ENCODE results near the gene BATF. TPM values are rescaled to one million over a fixed set of nuclear protein-coding genes. Genes with fewer than 3 reads are reported as not detected.

The BATF gene
- total RNA-seq, 1 experiment from 2014 or later: 1.9 TPM

DNA sequence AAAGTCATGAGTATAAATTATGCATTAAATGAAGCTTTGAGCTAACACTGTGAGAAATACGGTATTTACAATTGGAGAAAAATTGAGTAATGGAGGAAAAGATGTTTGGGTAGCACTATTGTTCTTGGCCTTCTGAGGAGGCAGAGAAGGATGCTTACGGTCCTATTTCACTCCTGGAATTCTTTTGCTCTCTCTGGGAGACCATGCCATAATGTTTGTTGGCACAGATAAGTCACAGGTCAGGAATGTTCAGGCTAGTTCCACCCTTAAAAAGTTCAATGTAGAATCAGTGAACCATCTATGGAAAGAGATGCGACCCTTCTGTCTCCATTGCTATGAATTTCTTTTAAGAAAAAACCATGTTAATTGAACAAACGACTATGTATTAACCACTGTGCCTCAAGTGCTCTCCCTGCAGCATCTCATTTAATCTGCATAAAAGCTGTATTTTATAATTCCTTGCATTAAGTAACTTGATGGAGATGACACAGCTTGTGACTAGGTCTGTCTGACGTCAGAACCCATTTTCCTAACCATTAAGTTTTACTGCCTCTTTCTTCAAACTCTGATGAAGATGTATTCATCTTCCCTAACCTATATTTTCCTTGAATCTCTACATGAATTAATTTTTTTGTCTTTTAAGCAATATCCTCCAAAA, 9.5 kb downstream of the BATF start:
- no peak for DNase-seq (ENCODE audit: low read depth)

DNA sequence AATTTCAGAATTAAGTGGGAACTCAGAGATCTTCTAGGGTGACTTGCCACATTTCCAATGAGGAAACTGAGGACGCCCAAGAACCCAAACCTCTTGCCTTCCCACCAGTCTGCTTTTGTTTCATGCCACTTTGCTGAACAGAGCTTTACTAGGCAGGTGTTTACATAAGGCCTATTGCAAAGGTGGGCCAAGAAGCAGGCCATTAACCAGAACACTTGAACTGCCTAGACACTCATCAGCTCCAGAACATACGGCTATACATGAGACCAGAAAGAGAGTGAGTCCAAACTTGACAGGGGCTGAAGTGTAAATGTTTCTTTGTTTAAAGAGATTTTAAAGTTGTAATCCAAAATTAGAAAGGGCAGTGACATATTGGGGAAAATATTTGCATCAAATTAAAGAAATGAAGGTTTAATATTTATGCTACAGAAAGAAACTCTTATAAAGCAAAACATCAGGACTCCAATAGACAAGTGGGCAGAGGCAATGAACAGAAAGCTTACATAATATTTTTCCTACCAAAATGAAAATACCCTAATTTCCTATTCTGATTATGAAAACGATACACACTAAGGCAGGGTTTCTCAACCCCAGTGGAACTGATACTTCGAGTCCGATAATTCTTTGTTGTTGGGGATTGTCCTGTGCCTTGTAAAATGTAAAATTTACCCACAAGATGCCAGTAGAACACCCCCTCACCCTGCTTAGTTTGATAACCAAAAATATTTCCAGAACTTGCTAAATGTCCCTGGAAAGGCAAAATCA, 11.7 kb downstream of the BATF start:
- DNase-seq (ENCODE audit: low read depth): no peak

DNA sequence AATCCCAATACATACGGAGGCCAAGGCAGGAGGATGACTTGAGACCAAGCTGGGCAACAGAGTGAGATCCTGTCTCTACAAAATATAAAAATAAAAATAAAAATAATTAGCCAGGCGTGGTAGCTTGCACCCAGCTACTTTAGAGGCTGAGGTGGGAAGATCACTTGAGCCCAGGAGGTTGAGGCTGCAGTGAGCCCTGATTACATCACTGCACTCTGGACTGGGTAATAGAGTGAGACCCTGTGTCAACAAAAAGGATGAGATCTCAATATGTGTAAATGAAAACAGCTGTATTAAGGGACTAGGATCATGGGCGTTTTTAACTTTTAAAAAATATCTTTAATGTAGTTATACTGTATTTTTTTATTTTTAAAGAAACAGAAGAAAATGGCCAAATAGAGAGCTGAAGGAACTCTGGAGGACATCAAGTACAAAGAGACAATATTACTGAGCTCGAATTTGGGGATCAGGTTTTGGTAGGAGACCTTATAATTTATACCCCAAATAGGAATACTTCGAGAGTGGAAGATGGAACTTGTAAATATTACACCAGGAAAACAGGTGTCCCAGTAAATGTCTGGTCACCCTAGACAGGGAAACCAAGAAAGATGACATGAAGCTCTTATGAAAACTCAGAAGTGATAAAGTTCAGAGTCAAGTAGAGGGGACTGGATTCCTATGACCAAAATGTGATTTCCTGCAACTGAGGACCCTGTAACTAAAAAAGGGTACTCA, 13.1 kb downstream of the BATF start:
- DNase-seq (ENCODE audit: low read depth): no peak

DNA sequence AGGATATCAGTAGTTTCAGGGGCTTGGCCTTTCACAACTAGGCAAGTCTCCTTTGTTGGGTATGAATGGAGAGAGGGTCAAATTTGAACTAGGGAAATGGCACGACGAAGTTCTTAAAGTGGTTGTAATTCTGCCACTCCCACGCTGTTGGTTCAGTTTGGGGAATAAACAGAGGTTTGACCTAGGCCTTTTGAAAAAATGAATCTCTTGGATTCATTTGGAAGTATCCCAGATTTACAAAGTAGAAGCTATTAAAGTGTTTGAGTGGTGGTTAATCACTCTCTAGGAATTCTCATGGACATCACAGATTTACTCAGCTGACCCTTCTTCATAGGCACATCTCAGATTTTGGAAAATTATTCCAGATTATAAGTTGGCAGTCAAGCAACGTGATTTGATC, 14.8 kb downstream of the BATF start:
- no peak for DNase-seq (ENCODE audit: low read depth)

DNA sequence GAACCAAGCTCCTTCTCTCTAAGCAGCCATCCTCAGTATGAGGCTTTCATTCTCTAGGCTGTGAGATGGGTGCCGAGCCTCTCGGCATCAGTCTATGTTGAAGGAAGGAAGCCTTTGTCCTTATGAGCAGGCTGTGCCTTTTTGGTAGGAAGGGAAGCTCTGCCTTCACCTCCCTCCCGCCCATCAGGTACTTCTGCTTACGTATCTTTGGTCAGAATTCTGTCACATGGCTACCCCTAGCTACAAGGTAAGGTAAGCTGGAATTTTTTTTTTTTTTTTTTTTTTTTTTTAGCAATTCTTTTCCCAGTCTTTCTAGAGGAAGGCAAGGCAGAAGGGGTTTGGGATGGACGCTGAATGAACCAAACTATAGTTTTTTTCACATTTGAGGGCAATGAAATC, 16.9 kb downstream of the BATF start:
- no peak for DNase-seq (ENCODE audit: low read depth)

DNA sequence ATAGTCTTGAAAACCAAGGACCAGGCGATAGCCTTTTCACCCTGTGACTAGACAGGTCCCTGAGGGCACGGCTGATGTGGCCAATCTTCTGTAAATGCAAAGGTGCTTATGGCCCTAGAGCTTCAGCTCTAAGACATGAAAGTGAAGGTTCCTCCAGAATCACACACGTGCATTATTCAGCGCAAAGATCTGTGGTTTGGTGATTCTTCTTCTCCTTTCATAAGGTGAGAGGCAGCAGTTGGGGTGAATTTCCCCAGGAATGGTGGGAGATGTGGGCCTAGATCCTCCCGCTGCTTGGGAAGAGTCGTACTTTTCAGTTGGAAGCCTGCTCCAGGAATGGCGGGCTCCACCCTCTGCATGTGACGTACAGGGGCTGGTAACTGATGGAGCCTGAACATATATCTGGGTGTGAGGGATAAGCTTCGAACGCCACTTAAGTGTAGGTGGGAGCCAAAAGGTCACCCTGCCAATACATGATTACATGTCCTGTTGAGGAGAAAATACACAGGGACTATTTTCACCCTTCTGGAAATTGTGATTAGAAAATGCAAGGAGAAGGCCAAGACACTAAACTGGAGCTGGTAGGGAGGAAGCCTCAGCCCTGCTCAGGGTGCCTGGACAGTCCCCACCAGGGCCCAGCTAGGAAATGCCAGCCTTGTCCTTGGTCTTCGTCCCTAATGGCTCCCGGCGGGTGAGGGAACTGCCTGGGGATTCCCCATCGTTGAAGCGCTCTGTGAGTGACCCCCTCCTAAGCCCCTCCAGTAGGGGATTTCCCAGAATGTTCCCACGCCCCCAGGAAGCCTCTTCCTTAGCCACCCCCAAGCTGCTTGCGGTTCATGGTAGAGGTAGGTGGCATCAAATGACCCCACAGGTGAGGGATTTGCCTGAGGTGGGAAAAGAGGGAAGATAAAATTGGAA, 17.6 kb downstream of the BATF start:
- no peak for DNase-seq (ENCODE audit: low read depth)

DNA sequence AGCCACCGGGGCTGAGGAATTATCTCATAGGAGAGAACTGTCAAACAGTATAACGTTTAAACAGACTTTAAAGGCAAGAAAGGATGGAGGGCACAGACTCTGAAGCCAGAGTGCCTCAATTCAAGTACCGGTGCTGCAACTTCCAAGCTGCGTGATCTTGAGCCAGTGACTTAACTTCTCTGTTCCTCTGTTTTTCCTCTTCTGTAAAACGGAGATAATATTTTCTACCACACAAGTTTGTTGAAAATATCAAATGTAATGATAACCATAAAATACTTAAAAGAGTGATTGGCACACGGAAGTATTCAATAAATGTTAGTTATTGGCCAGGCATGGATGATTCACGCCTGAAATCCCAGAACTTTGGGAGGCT, 18.2 kb downstream of the BATF start:
- no peak for DNase-seq (ENCODE audit: low read depth)

DNA sequence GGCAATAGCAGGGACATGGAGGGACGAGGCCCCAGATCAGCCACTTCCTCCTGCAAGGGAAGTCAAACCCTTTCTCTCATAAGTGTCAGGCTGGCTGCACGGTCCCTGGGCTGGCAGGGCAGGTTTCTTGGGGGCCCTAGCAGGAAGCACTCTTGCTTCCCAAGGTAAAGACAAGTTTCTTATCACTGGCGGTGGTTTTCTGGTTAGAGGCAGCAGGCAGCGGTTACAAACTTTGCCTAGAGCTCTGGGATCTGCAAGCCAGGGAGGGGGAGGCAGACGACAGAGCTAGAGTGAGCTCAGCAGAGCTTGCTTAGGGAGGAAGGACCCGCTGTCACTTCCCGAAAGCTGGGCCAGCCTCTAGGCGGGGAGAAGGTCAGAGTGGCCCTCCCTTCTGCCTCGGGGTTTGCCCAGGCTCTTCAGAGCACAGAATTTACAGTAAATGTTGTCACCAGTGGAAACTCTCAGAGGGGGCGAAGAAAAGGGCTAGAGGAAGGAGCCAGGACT, 20.4 kb downstream of the BATF start:
- DNase-seq (ENCODE audit: low read depth): peak; percentile 63

DNA sequence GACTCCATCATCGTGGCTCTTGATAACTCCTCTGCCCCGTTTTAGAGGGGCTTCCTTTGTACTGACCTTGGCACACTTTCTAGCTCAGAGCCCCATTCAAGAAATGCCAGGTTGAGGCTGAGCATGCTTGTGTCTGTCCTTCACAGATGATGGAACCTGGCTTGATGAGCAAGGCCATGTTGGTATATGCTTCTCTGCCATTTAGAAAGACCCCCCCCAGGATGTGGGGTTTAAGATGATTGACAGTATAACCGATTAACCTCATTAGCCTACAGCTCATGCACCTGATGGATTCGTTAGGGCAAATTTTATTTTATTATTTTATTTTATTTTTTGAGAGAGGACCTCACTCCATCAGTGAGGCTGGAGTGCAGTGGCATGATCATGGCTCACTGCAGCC, 21.0 kb downstream of the BATF start:
- no peak for DNase-seq (ENCODE audit: low read depth)

DNA sequence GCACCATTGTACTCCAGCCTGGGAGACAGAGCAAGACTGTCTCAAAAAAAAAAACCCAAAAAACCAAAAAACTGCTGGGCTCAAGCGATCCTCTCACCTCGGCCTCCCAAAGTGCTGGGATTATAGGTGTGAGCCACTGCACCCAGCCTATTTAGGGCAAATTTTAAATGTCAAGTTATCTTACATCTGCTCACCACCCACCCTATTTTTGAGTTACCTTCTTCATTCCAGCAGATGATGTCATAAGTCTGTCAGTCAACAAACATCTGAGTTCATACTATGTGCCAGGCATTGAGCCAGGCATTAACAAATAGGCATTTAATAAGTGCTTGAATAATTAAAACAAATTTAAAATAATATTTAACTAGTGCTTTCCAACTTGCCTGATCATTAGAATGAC, 21.5 kb downstream of the BATF start:
- no peak for DNase-seq (ENCODE audit: low read depth)

DNA sequence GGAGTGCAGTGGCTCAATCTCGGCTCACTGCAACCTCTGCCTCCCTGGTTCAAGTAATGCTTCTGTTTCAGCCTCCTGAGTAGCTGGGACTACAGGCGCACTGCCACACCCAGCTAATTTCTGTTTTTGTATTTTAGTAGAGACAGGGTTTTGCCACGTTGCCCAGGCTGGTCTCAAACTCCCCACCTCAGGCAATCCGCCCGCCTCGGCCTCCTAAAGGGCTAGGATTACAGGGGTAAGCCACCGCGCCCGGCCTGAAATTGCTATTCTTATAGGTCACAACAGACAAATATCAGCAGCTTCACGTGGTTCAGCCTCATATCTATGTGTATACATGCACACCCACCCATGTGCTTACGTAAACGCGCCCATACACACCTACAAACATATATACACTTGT, 23.6 kb downstream of the BATF start:
- DNase-seq (ENCODE audit: low read depth): no peak

DNA sequence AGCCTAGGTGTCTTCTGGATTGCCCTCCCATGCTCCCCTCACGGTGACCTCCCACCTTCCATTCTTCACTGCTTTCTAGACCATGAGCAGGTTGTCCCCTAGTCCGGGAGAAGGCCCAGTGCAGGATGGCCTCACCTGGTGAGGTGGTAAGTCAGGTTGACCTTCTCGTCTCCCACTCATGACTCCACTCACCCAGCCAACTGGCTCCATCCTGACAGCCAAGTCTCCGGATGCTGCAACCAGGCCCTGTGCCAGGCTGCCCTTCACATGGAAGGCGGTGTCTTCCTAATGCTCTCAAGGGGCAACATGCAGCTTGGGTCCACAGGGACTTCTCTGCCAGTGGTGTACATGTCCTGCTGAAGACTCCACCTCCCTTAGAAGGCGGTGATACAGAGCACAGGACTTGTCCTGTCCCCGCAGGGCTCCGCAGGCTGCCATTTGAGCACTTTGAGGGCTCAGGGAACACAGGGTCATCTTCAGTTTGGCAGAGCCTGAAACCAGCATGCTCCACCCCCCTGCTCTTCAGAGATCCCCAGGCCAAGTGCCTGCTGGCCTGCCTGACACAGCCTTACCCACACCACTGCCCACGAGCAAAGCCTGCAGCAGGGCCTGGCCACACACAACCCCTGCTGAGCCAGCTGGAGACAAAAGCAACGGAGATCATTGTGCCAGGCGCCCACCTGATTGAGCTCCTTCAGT, 25.4 kb downstream of the BATF start:
- no peak for DNase-seq (ENCODE audit: low read depth)

DNA sequence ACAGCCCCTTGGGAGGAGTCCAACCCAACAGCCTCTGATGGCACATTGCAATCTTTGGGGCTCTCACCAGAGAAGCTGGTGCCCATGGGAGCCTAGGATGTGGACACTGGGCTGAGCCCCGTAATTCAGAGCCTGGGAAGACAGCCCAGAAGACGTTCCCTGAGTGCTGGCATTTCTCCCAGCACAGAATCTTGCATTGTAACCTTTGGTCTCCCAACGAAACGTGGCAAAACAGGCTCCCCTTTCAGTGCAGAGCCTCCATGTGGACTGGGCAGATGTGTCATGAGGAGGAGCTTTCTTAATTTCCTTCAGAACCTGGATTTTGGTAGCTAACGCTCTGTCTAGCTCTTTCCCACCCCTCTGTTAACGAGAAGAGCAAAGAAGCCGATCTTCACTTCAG, 26.3 kb downstream of the BATF start:
- peak; percentile 28 for DNase-seq (ENCODE audit: low read depth)

DNA sequence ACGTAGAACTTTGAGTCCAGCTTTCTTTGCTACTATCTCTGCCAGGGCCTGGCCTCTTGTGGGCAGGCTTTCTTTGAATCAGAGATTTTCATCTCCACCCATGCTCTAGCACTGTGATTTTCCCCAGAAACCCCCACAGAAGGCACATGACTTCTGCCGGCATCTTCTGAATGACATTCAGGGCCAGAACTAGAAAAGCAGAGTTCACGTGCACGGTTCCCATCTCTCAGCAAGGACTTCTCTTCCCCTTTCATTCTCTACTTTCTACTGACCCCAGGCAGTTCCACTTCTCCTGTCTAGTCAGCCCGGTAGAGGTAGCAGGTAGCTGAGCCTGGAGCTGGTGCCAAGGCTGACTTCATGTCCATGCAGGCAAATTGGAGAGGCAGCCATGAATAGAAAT, 26.9 kb downstream of the BATF start:
- no peak for DNase-seq (ENCODE audit: low read depth)

DNA sequence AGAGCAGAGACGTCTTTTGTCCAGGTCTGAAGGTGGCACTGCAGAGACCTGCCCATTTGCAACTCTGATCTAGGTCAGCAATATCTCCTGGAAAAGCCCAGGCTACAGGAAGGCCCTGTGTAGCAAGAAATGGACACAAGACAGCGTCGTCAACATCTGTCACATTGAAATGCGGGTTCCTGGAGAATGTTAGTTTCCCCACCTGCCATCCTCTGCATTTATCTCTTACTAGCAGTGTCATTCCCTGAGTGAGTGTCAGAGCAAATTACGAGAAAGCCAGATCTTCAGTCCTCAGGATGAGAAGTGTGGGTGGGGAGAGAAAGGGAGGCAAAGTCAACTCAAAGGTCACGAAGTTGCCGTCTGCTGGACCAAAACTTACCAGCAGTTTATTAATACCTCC, 28.8 kb downstream of the BATF start:
- no peak for DNase-seq (ENCODE audit: low read depth)

DNA sequence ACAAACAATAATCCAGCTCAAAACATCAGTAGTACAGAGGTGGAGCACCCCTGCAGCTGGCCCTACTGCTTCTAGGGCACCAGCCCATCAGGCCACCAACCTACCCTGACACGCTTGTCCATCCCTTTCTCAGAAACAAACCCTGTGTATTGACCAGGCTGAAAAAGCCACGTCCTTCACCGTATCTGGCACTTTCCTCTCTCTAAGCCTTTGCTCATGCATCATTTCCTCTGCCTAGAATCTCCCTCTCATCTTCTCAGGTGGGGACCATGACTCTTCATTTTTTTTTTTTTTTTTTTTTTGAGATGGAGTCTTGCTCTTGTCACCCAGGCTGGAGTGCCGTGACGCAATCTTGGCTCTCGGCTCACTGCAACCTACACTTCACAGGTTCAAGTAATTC, 30.9 kb downstream of the BATF start:
- DNase-seq (ENCODE audit: low read depth): no peak

DNA sequence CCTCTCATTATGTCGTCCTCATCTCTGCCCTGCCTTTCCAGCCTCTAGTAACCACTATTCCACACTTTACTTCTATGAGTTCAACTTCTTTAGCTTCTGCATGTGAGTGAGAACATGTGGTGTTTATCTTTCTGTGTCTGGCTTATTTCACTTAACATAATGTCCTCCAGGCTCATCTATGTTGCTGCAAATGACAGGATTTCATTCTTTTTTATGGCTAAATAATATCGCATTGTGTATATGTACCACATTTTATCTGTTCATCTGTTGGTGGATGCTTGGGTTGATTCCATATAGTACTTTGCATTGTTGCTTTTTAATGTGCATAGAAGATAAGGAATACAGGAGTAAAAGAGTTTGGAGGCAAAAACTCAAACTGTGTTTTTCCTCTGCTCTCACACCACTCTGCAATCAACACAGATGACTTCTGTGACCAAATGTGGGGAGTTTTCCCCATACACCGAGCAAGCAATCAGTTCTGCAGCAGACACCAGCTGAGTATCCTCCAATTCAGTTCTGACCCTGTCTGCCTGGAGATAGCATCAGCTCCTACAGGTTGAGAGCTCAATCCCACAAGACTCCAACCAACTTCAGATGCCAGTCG, 31.6 kb downstream of the BATF start:
- no peak for DNase-seq (ENCODE audit: low read depth)

DNA sequence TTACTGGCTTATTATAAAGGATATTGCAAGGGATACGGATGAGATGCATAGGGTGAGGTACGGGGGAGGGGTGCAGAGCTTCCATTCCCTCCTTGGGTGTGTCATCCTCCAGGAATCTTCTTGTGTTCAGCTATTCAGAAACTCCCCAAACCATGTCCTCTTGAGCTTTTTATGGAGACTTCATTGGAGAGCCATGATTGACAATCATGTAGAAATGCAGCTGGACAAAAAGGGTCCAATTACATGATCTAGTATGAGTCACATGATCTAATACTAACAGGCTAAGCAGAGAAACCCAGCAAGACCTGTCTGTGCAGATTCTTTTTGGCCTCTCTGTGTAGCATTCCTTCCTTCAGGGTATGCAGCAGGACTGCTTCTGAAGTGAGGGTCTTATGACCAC, 32.2 kb downstream of the BATF start:
- DNase-seq (ENCODE audit: low read depth): peak; percentile 45

DNA sequence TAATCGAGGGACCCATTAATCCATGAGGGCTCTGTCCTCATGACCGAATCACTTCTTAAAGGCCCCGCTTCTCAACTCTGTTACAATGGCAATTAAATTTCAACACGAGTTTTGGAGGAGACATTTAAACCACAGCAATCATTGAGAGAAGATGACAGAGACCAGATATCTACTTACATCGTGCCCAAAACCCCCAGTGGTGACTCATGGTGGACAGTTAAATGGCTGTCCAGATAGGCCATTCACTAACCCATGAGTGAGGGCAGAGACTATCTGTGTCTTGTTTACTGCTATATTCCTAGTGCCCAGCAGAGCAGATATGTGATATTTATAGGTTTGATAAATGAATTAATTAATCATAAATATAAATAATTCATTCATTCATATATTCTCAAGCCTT, 36.2 kb downstream of the BATF start:
- DNase-seq (ENCODE audit: low read depth): peak; percentile 25

DNA sequence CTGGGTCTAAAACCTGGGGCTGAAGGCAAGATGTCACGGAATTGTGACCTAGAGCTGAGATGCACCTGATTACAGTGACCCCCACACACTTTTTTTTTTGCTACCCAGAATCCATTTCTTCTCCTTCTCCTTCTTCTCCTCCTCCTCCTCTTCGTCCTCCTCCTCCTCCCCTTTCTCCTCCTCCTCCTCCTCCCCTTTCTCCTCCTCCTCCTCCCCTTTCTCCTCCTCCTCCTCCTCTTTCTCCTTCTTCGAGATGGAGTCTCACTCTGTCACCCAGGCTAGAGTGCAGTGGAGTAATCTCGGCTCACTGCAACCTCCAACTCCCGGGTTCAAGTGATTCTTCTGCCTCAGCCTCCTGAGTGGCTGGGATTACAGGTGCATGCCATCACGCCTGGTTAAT, 36.8 kb downstream of the BATF start:
- no peak for DNase-seq (ENCODE audit: low read depth)
